ENCODE data around the gene MYO1D. TPM values are rescaled to one million over a fixed set of nuclear protein-coding genes. Genes with fewer than 3 reads are reported as not detected.
"Not testable (repeated sequence)": the region's sequence is repeated elsewhere in the genome, so short reads cannot be mapped to it uniquely, and the experiment has no call there.

Gene MYO1D
- total RNA-seq, 1 donor from 2014 or later: 76.4 TPM

DNA sequence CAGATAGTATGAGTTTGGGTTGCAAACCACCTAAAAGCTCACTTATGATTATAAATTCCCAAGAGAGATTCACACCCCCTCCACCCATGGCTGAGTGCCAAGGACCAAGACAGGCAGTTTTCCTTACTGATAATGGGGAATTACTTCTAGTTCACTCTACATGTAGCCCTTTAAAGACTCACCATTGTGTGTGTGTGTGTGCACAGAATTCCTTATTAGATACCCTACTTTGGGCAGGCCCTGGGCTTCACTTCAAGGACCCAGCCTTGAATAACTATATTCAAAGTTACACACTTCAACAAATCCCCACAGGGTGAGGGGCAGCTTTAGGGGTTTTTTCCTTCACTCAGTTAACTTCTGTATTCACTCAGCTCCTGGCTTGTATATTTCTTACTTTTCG, 143.5 kb downstream of the MYO1D start:
- no peak for DNase-seq (ENCODE audit: low read depth, low spot score)

- DNase-seq (ENCODE audit: low read depth, low spot score): no peak
These were observed 144.0 kb downstream of the MYO1D start for GRCh38 chr17:32732900-32733299.

DNA sequence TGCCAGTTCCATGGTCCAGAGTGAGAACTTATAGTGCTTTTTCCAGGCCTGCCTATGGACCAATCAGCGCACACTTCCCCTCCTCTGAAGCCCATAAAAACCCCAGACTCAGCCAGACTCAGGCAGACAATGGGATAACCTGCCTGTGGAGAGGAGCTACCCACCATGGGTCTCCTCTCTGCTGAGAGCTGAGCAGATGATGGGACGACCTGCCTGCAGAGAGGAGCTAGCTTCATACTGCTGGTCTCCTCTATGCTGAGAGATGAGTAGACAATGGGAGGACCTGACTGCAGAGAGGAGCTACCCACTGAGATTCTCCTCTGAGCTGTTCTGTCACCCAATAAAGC, 144.7 kb downstream of the MYO1D start:
- DNase-seq (ENCODE audit: low read depth, low spot score): no peak

GRCh38 chr17:32731556-32732295, 145.2 kb downstream of the MYO1D start:
- DNase-seq (ENCODE audit: low read depth, low spot score): no peak

- no peak for DNase-seq (ENCODE audit: low read depth, low spot score)
These were observed 149.2 kb downstream of the MYO1D start for GRCh38 chr17:32727681-32728080.

- DNase-seq (ENCODE audit: low read depth, low spot score): no peak
These were observed 151.2 kb downstream of the MYO1D start for GRCh38 chr17:32725697-32726096.

GRCh38 chr17:32723310-32723955, 153.5 kb downstream of the MYO1D start:
- no peak for DNase-seq (ENCODE audit: low read depth, low spot score)

- DNase-seq (ENCODE audit: low read depth, low spot score): no peak
These were observed 154.2 kb downstream of the MYO1D start for GRCh38 chr17:32722733-32723132.

DNA sequence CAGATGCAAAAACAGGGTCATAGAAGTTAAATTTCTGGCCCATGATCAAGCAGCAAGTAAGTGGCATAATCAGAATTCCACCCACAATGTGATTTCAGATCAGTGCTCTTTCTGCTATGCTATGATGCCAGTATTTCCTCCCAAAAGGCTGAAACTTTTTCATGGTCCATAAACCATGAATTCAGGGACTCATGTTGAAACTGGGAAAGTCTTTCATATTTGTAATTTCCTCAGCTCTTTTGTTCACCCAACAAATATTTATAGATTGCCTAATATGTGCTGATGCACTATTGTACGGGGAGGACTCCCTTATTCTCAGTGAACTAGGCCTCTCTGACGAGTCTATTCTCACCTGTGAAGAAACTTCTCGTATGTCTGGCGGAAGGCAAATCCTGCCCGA, 156.3 kb downstream of the MYO1D start:
- DNase-seq (ENCODE audit: low read depth, low spot score): no peak

GRCh38 chr17:32719689-32720088, 157.2 kb downstream of the MYO1D start:
- no peak for DNase-seq (ENCODE audit: low read depth, low spot score)

DNA sequence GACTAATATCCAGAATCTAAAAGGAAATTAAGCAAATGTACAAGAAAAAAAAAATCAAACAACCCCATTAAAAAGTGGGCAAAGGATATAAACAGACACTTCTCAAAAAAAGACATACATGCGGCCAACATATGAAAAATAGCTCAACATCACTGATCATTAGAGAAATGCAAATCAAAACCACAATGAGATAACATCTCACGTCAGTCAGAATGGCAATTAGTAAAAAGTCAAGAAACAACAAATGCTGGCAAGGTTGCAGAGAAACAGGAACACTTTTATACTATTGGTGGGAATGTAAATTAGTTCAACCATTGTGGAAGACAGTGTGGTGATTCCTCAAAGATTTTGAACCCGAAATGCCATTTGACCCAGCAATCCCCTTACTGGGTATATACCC, 162.0 kb downstream of the MYO1D start:
- not testable (repeated sequence) for DNase-seq (ENCODE audit: low read depth, low spot score)

- not testable (repeated sequence) for DNase-seq (ENCODE audit: low read depth, low spot score)
These were observed 162.7 kb downstream of the MYO1D start for GRCh38 chr17:32714206-32714605.

- DNase-seq (ENCODE audit: low read depth, low spot score): no peak
These were observed 163.8 kb downstream of the MYO1D start for GRCh38 chr17:32713081-32713480.

- DNase-seq (ENCODE audit: low read depth, low spot score): no peak
These were observed 167.4 kb downstream of the MYO1D start for GRCh38 chr17:32709562-32709961.

DNA sequence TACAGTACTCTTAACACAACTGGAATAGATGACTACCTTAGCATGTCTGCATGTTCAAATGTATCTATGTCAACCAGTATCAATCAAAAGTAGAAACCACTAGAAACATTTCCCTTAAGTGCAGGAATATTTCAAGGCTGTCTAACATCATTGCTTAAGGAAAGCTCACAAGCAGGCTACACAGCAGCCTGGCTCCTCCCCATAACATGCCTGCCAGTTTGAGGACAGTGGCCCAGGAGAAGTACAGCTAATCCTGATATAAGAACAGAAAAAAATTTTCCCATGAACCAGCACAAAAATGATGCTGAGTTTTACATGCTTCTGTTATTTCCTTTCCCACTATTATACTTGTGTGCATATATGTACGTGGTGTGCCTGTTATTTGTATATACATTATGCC, 175.1 kb downstream of the MYO1D start:
- no peak for DNase-seq (ENCODE audit: low read depth, low spot score)

DNA sequence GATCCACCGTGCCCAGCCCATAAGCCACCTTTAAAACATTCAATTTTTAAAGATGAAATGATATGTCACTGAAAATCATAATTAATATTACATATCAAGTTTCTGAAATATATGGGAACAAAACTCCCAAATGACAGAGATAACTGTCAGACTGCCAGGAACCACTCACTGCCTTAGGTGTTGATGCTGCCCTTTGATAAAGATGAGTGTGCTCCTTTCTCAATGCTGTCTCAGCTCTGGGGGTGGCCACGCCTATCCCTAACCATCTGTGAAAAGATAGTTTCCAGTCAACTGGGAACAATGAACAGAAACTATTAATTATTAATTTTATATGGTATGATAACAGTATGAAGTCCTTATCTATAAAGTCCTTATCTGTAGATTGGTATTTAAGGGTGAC, 177.7 kb downstream of the MYO1D start:
- DNase-seq (ENCODE audit: low read depth, low spot score): no peak

DNA sequence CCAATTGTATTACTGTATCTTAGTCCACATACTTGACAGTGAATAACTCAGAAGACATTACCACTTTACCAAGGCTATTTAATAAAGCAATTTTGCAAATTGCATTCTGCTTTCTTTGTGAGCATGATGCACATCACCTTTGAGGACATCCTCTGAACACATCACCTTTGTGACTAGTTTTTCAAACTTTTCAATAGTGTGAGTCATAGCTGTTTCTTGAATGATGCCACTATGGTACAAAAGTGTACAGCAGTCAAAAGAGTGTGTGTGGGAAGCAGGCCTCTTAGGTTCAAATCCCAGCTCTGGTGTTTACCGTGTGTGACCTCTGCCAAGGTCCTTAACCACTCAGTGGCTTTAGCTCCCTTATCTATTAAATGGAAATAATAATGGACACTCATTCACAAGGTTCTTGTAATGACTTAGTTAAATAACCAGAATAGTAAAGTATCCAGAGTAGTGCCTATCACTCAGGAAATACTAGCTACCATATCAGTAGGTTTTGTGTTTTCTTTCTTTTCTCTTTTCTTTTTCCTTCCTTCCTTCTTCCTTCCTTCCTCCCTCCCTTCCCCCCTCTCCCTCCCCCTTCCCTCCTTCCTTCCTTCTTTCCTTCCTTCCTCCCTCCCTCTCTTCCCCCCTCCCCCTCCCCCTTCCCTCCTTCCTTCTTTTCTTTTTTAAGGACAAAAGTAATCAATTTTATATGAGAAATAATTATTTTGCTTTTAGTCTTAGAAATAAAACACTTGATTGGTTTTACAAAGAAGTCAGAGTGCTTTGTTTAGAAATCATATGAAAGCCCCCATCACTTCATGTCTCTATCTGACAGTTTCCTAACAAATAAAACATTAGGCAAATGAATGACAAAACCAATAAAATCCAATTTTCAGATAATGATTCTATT, 178.9 kb downstream of the MYO1D start:
- no peak for DNase-seq (ENCODE audit: low read depth, low spot score)

GRCh38 chr17:32696426-32696825, 180.5 kb downstream of the MYO1D start:
- DNase-seq (ENCODE audit: low read depth, low spot score): no peak

- no peak for DNase-seq (ENCODE audit: low read depth, low spot score)
These were observed 181.1 kb downstream of the MYO1D start for GRCh38 chr17:32695864-32696263.

GRCh38 chr17:32693194-32693897, 183.6 kb downstream of the MYO1D start:
- DNase-seq (ENCODE audit: low read depth, low spot score): no peak

DNA sequence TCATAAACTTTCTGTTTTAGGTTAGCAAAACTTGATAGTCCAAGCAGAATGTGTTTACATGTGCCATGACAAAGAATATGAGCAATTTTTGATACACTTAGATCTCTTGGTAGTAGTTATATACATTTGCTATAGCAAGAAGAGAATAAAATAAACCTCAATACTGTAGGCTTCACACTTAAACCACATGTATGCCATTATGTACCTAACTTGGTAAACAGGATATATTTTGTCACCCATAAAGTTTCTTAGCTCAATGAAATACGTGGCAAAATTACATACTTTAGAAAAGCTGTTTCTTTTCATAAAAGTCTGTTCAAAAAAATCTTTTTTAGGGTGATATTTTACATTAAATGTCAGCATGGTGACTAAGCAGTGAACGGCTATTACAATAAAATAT, 184.7 kb downstream of the MYO1D start:
- DNase-seq (ENCODE audit: low read depth, low spot score): no peak

DNA sequence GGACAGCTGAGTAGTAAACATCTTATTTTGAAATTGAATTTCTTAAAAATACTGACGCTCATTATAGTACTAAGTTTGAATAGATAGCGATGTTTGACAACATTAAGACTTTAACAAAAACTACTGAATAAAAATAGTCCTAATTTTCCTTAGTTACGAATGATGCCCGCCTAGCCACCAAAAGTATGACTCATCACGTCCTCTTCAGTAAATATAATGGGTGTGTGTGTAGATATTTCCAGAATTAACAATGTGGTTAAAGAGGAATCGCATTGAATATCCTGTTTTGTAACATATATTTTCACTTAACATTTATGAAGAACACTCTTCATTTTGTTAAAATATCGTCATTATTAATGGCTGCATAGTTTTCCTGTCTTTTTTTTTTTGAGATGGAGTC, 187.6 kb downstream of the MYO1D start:
- DNase-seq (ENCODE audit: low read depth, low spot score): no peak
